PC-9 (cell line): Measurements from ENCODE around the gene GLRA3. TPM values are rescaled to one million over a fixed set of nuclear protein-coding genes. Genes with fewer than 3 reads are reported as not detected.

ENCODE experiments used
- BruUV-seq: library from RNA; stranded (reverse); fragments of 400-500 nt; replicated peaks from 2 replicates; lab custom pipeline; 2021; lab: Mats Ljungman, UMichigan
- CTCF ChIA-PET: fragments of 300-600 bp; sonication (Branson Sonifier 250); formaldehyde crosslinking; loops from one replicate; lab custom pipeline; 2022; ENCODE audit warnings: antibody characterized with exemption; lab: Charles Lee
- POLR2A ChIA-PET: fragments of 300-600 bp; sonication (Branson Sonifier 250); formaldehyde crosslinking; loops from one replicate; lab custom pipeline; 2022; ENCODE audit warnings: antibody characterized with exemption; ENCODE audit not compliant: unreplicated experiment; lab: Charles Lee
- DNase-seq, 2 experiments: peaks; one replicate each; pipeline versions ENCODE4 v3.0.0 to v3.0.0-alpha.2; 2015 to 2022; ENCODE audit warnings: mixed read lengths in 1 of 2
- H2AFZ ChIP-seq: fragments of 200-600 bp; sonication (generic); 2 replicates; pipeline ENCODE4 v1.8.1; 2017; ENCODE audit warnings: antibody characterized with exemption
- H3F3A ChIP-seq: fragments of 200-600 bp; sonication (generic); 2 replicates; pipeline ENCODE4 v1.8.1; 2017; ENCODE audit warnings: antibody characterized with exemption, mild to moderate bottlenecking, low read depth; ENCODE audit not compliant: insufficient read depth
- H3K27ac ChIP-seq: fragments of 200-600 bp; sonication (generic); 2 replicates; pipeline ENCODE4 v1.6.1; 2016; ENCODE audit warnings: mixed run types
- H3K27me3 ChIP-seq: fragments of 200-600 bp; sonication (generic); 2 replicates; pipeline ENCODE4 v1.6.1; 2016; ENCODE audit warnings: low read depth, mixed run types; ENCODE audit not compliant: insufficient read depth
- H3K36me3 ChIP-seq: fragments of 200-600 bp; sonication (generic); 2 replicates; pipeline ENCODE4 v1.6.1; 2016; ENCODE audit warnings: low read depth, mixed run types
- H3K4me1 ChIP-seq: fragments of 200-600 bp; sonication (generic); replicated peaks from 2 replicates; pipeline ENCODE4 v1.6.1; 2016; ENCODE audit warnings: mixed run types; ENCODE audit not compliant: insufficient read depth
- H3K4me2 ChIP-seq: fragments of 200-600 bp; sonication (generic); 2 replicates; pipeline ENCODE4 v1.6.1; 2017; ENCODE audit warnings: mixed run types
- H3K4me3 ChIP-seq: fragments of 200-600 bp; sonication (generic); 2 replicates; pipeline ENCODE4 v1.6.1; 2016; ENCODE audit warnings: mixed run types
- H3K79me2 ChIP-seq: fragments of 200-600 bp; sonication (generic); 2 replicates; pipeline ENCODE4 v1.6.1; 2017; ENCODE audit warnings: low read depth, mixed run types
- H3K9me2 ChIP-seq: fragments of 200-600 bp; sonication (generic); 2 replicates; pipeline ENCODE4 v1.8.1; 2017; ENCODE audit warnings: mild to moderate bottlenecking; ENCODE audit not compliant: insufficient read depth
- H3K9me3 ChIP-seq: fragments of 200-600 bp; sonication (generic); 2 replicates; pipeline ENCODE4 v1.8.1; 2016; ENCODE audit warnings: low read depth; ENCODE audit not compliant: insufficient read depth
- H4K20me1 ChIP-seq: fragments of 200-600 bp; sonication (generic); 2 replicates; pipeline ENCODE4 v1.8.1; 2017; ENCODE audit not compliant: insufficient read depth
- EZH2 ChIP-seq: fragments of 200-600 bp; sonication (generic); IDR thresholded peaks from 2 replicates; pipeline ENCODE4 v1.8.0; 2017; ENCODE audit warnings: antibody characterized with exemption, low read depth
- intact Hi-C: fragments of 100-400 bp; cut with micrococcal nuclease; formaldehyde crosslinking; loops from one replicate; pipeline ENCODE4 v1.10.0; 2022; ENCODE audit not compliant: unreplicated experiment
- total RNA-seq: library from RNA; stranded (reverse); gene quantifications from 2 replicates; pipeline ENCODE4 v1.2.3, GENCODE V29; 2021
- TF ChIP-seq, protein P1 (sequence below): fragments of 200-600 bp; sonication (generic); conservative IDR thresholded peaks from 2 replicates; pipeline ENCODE4 v1.6.1; 2017; ENCODE audit warnings: mixed run types, antibody characterized with exemption, mild to moderate bottlenecking, moderate library complexity

GLRA3 gene
- total RNA-seq, 1 experiment from 2014 or later: 0.39 TPM

DNA sequence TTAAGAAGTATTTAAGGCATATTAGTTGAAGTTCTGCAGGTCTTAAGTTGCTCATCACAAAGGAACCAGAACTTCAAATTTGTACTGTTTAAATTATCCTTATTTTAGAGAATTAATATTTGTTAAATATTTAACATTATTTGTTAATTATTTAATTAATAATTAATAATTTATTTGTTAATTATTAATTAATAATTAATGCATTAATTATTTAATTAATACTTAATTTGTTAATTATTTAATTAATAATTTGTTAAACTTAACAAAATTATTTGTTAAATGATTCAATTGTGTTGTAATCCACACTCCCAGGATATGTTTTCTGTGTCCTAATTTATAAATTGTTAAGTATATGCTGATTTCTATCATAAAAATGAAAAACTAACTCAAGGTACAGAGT, 129.4 kb downstream of the GLRA3 start:
- BruUV-seq: no TSS peak
- Histone ChIP-seq H3K36me3 (no peaks in the 10 kb centered on the region), H3K27me3 (no peaks in the 10 kb centered on the region), H3K9me2 (no peaks in the 10 kb centered on the region), H3K9me3 (no peaks in the 10 kb centered on the region), H3K4me1 (no peaks in the 10 kb centered on the region), H4K20me1 (no peaks in the 10 kb centered on the region), H3K27ac (no peak overlapping the region), H3K4me3 (no peak overlapping the region), H3F3A (no peaks in the 10 kb centered on the region), H2AFZ (no peak overlapping the region), H3K4me2 (no peak overlapping the region), H3K79me2 (no peaks in the 10 kb centered on the region)
- ChIA-PET POLR2A (no interaction called here), CTCF (no interaction called here)
- intact Hi-C loops: no loop called here
- TF ChIP-seq EZH2: no peak
- TF ChIP-seq, protein P1, sequence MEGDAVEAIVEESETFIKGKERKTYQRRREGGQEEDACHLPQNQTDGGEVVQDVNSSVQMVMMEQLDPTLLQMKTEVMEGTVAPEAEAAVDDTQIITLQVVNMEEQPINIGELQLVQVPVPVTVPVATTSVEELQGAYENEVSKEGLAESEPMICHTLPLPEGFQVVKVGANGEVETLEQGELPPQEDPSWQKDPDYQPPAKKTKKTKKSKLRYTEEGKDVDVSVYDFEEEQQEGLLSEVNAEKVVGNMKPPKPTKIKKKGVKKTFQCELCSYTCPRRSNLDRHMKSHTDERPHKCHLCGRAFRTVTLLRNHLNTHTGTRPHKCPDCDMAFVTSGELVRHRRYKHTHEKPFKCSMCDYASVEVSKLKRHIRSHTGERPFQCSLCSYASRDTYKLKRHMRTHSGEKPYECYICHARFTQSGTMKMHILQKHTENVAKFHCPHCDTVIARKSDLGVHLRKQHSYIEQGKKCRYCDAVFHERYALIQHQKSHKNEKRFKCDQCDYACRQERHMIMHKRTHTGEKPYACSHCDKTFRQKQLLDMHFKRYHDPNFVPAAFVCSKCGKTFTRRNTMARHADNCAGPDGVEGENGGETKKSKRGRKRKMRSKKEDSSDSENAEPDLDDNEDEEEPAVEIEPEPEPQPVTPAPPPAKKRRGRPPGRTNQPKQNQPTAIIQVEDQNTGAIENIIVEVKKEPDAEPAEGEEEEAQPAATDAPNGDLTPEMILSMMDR: no peak
- no peak for DNase-seq

DNA sequence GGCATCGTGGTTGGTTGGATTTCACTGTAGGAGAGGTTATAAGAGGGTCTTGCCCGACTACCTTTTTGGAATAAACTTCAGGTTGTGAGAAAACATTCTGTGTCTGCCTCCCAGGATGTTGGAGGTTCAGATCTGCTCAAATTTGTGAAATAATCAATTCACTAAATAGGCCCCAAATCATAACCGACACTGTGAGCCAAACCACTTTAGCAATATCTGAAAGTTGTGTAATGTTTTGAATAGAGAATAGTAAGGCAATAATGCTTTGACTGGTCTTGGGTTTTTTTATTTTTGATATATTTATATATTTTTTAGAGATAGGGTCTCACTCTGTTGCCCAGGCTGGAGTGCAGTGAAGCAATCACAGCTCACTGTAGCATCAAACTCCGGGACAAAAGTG, 131.2 kb downstream of the GLRA3 start:
- Histone ChIP-seq H3K9me2 (no peaks in the 10 kb centered on the region), H3K36me3 (no peaks in the 10 kb centered on the region), H4K20me1 (no peaks in the 10 kb centered on the region), H2AFZ (no peak overlapping the region), H3K9me3 (no peaks in the 10 kb centered on the region), H3K79me2 (no peaks in the 10 kb centered on the region), H3K27ac (no peak overlapping the region), H3K4me3 (no peak overlapping the region), H3F3A (no peaks in the 10 kb centered on the region), H3K4me2 (no peak overlapping the region), H3K27me3 (no peaks in the 10 kb centered on the region), H3K4me1 (no peaks in the 10 kb centered on the region)
- CTCF ChIA-PET: no interaction called here
- no peak for DNase-seq
- intact Hi-C loops: no loop called here
- TF ChIP-seq, protein P1: no peak
- no peak for TF ChIP-seq EZH2
- no TSS peak for BruUV-seq
- POLR2A ChIA-PET: no interaction called here

DNA sequence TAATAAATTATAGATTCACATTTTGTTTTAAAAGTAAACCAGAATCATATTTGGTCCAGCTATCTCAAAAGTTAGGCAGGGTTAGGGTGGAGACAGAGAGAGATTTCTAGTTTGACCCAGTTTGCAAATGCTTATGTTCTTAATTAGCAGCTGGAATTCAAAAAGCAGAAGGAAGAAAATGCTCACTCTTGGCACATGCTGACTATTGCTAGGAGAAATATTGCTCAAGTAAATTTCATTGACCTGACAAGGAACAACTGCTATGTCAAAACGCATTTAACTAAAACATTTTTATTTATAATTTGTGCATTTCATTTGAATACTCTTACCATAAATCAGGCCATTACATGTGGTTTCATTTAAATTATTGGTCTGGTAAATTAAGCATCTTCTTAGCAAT, 131.8 kb downstream of the GLRA3 start:
- DNase-seq: no peak
- no peak for TF ChIP-seq EZH2
- TF ChIP-seq, protein P1: no peak
- Histone ChIP-seq H3K36me3 (no peaks in the 10 kb centered on the region), H3K4me1 (no peaks in the 10 kb centered on the region), H2AFZ (no peak overlapping the region), H3F3A (no peaks in the 10 kb centered on the region), H3K9me2 (no peaks in the 10 kb centered on the region), H3K79me2 (no peaks in the 10 kb centered on the region), H3K4me3 (no peak overlapping the region), H3K27ac (no peak overlapping the region), H3K4me2 (no peak overlapping the region), H3K9me3 (no peaks in the 10 kb centered on the region), H3K27me3 (no peaks in the 10 kb centered on the region), H4K20me1 (no peaks in the 10 kb centered on the region)
- POLR2A ChIA-PET: no interaction called here
- BruUV-seq: no TSS peak
- intact Hi-C loops: no loop called here
- CTCF ChIA-PET: interaction anchor here (0.7 kb wide), 1 partner anchor 1205 kb away, joined by 3 read pairs; no protein-coding TSS in a partner anchor
